HepG2 (cell line): Measurements from ENCODE around the gene ZNF740. TPM values are rescaled to one million over a fixed set of nuclear protein-coding genes. Genes with fewer than 3 reads are reported as not detected.

Experiments used
- ATAC-seq: fragments of 200-7000 bp; cut with Tn5 transposase; 3 replicates; pipeline ENCODE4 v1.9.1; 2020; ENCODE audit warnings: mild to moderate bottlenecking, moderate library complexity
- BruUV-seq: library from RNA; stranded (reverse); fragments of 400-500 nt; replicated peaks from 2 replicates; lab custom pipeline; 2021; lab: Mats Ljungman, UMichigan
- CTCF ChIA-PET: fragments of 300-600 bp; formaldehyde crosslinking; extraction: SDS; loops from one replicate; lab custom pipeline; 2021; ENCODE audit warnings: low total read pairs, inconsistent platforms, low intra/inter-chr PET ratio; lab: Yijun Ruan, JAX
- POLR2A ChIA-PET: fragments of 350-600 bp; sonication (Branson Sonifier 250); formaldehyde crosslinking; loops from one replicate; lab custom pipeline; 2020; ENCODE audit warnings: antibody characterized with exemption, inconsistent platforms; lab: Yijun Ruan, JAX
- DNase-seq: peaks from one replicate; pipeline ENCODE4 v3.0.0-alpha.2; 2015; ENCODE audit warnings: low spot score
- FAIRE-seq: peaks from 3 replicates; lab custom pipeline; 2011; peaks lifted over from hg19 to GRCh38; lab: Jason Lieb, UNC
- H2AFZ ChIP-seq: one replicate; pipeline ENCODE4 v1.6.1; 2011; ENCODE audit warnings: low read length, inconsistent platforms
- H3K27ac ChIP-seq: fragments of 300-600 bp; 3 replicates; pipeline ENCODE4 v1.8.0; 2011; ENCODE audit warnings: mixed run types, mild to moderate bottlenecking, mixed read lengths, low read length, inconsistent platforms; ENCODE audit not compliant: insufficient read depth; ENCODE audit errors: extremely low read length
- H3K27me3 ChIP-seq, 2 experiments: fragments of 200-600 bp in 1 of 2; 2 replicates in 1 of 2; 3 replicates in 1 of 2; pipeline versions ENCODE4 v1.6.0 to v1.8.0; 2011; ENCODE audit warnings: low read length in 2 of 2, mild to moderate bottlenecking in 2 of 2, moderate library complexity in 2 of 2, inconsistent platforms in 1 of 2; ENCODE audit not compliant: insufficient read depth in 2 of 2, control insufficient read depth in 1 of 2
- H3K36me3 ChIP-seq, 2 experiments: fragments of 200-600 bp in 1 of 2; replicated peaks in 1 of 2; 2 replicates in 1 of 2; 3 replicates in 1 of 2; pipeline versions ENCODE4 v1.5.1 to v1.8.0; 2011; ENCODE audit warnings: low read length in 2 of 2, inconsistent platforms in 1 of 2; ENCODE audit not compliant: insufficient read depth in 2 of 2, control insufficient read depth in 1 of 2
- H3K4me1 ChIP-seq: 2 replicates; pipeline ENCODE4 v1.5.1; 2012; ENCODE audit warnings: low read length, inconsistent platforms; ENCODE audit not compliant: insufficient read depth
- H3K4me2 ChIP-seq: 2 replicates; pipeline ENCODE4 v1.6.0; 2011; ENCODE audit warnings: low read depth, low read length, inconsistent platforms
- H3K4me3 ChIP-seq, 3 experiments: fragments of 200-600 bp in 1 of 3; sonication (generic), shearing (Covaris generic) in 1 of 3; replicated peaks in 1 of 3; 2 replicates each; pipeline ENCODE4 v1.5.1; 2011 to 2016; ENCODE audit warnings: low read length in 3 of 3, inconsistent platforms in 2 of 3, low read depth in 2 of 3, mild to moderate bottlenecking in 2 of 3, control low read depth in 1 of 3, mixed read lengths in 1 of 3; ENCODE audit not compliant: insufficient read depth in 1 of 3
- H3K79me2 ChIP-seq: one replicate; pipeline ENCODE4 v1.6.1; 2011; ENCODE audit warnings: low read length, inconsistent platforms; ENCODE audit not compliant: insufficient read depth
- H3K9ac ChIP-seq: 2 replicates; pipeline ENCODE4 v1.6.0; 2011; ENCODE audit warnings: mild to moderate bottlenecking, low read depth, low read length, inconsistent platforms; ENCODE audit not compliant: insufficient read depth
- H3K9me3 ChIP-seq: 2 replicates; pipeline ENCODE4 v1.5.1; 2012; ENCODE audit warnings: mild to moderate bottlenecking, low read length
- H4K20me1 ChIP-seq: 2 replicates; pipeline ENCODE4 v1.6.0; 2011; ENCODE audit warnings: inconsistent platforms, mild to moderate bottlenecking, low read length, moderate library complexity; ENCODE audit not compliant: insufficient read depth
- CBX2 ChIP-seq, 2 experiments: fragments of 200-600 bp in 1 of 2; sonication (generic); formaldehyde crosslinking in 1 of 2; IDR thresholded peaks; 2 replicates each; pipeline versions ENCODE4 v1.7.0 to v1.8.1; 2018 to 2022; ENCODE audit warnings: low read depth in 2 of 2, low read length in 1 of 2, mild to moderate bottlenecking in 1 of 2, missing genetic modification reagents in 1 of 2
- HMGA1 ChIP-seq: sonication (generic); formaldehyde crosslinking; conservative IDR thresholded peaks from 2 replicates; pipeline ENCODE4 v1.4.0; 2020; ENCODE audit warnings: missing genetic modification reagents
- HNRNPK ChIP-seq: fragments of 200-400 bp; formaldehyde crosslinking; IDR thresholded peaks from 2 replicates; pipeline ENCODE4 v1.6.1; 2018; ENCODE audit warnings: low read length, low read depth, moderate library complexity, mild to moderate bottlenecking; ENCODE audit not compliant: poor library complexity, severe bottlenecking
- KDM5A ChIP-seq: fragments of 200-600 bp; sonication (generic); IDR thresholded peaks from 2 replicates; pipeline ENCODE4 v1.7.0; 2018; ENCODE audit warnings: antibody characterized with exemption, mild to moderate bottlenecking, low read length, borderline replicate concordance
- MEF2D ChIP-seq: sonication (generic); formaldehyde crosslinking; IDR thresholded peaks from 2 replicates; pipeline ENCODE4 v1.5.1; 2020; ENCODE audit warnings: mild to moderate bottlenecking, missing genetic modification reagents
- ONECUT2 ChIP-seq: sonication (generic); formaldehyde crosslinking; IDR thresholded peaks from 2 replicates; pipeline ENCODE4 v1.4.0; 2020; ENCODE audit warnings: missing genetic modification reagents
- RFX5 ChIP-seq: IDR thresholded peaks from 2 replicates; pipeline ENCODE4 v1.6.1; 2011; ENCODE audit warnings: low read depth, low read length, improper control_type of control experiment
- SNAPC2 ChIP-seq: sonication (generic); formaldehyde crosslinking; IDR thresholded peaks from 2 replicates; pipeline ENCODE4 v1.8.1; 2022; ENCODE audit warnings: mild to moderate bottlenecking, missing genetic modification reagents
- SP4 ChIP-seq: sonication (generic); formaldehyde crosslinking; IDR thresholded peaks from 2 replicates; pipeline ENCODE4 v1.8.1; 2023; ENCODE audit warnings: mild to moderate bottlenecking, missing genetic modification reagents
- TEAD3 ChIP-seq: optimal IDR thresholded peaks from 2 replicates; pipeline ENCODE3; 2016; ENCODE audit warnings: borderline replicate concordance
- YEATS2 ChIP-seq: sonication (generic); formaldehyde crosslinking; IDR thresholded peaks from 2 replicates; pipeline ENCODE4 v1.4.0; 2020; ENCODE audit warnings: missing genetic modification reagents, borderline replicate concordance
- ZNF274 ChIP-seq: sonication (generic); formaldehyde crosslinking; IDR thresholded peaks from 2 replicates; pipeline ENCODE4 v1.5.1; 2020; ENCODE audit warnings: mild to moderate bottlenecking, missing genetic modification reagents
- ZNF343 ChIP-seq: sonication (generic); formaldehyde crosslinking; IDR thresholded peaks from 2 replicates; pipeline ENCODE4 v1.4.0; 2020; ENCODE audit warnings: mild to moderate bottlenecking, missing genetic modification reagents
- ZNF430 ChIP-seq: sonication (generic); formaldehyde crosslinking; IDR thresholded peaks from 2 replicates; pipeline ENCODE4 v1.9.0; 2021; ENCODE audit warnings: mild to moderate bottlenecking, missing genetic modification reagents
- ZNF446 ChIP-seq: sonication (generic); formaldehyde crosslinking; IDR thresholded peaks from 2 replicates; pipeline ENCODE4 v1.5.0; 2020; ENCODE audit warnings: mild to moderate bottlenecking, missing genetic modification reagents
- ZNF550 ChIP-seq: sonication (generic); formaldehyde crosslinking; IDR thresholded peaks from 2 replicates; pipeline ENCODE4 v1.4.0; 2020; ENCODE audit warnings: mild to moderate bottlenecking, missing genetic modification reagents, borderline replicate concordance
- ZSCAN22 ChIP-seq: sonication (generic); formaldehyde crosslinking; IDR thresholded peaks from 2 replicates; pipeline ENCODE4 v1.4.0; 2020; ENCODE audit warnings: mild to moderate bottlenecking, missing genetic modification reagents
- WGBS: methylation state at CpG from one replicate; pipeline ENCODE4 v1.1.6; 2017; ENCODE audit warnings: low lambda C conversion rate; 5-methylcytosine and 5-hydroxymethylcytosine counted together
- in situ Hi-C: cut with HindIII; loops from 2 replicates; pipeline ENCODE4 v1.10.0; 2017; ENCODE audit warnings: low pct_unique_long_range_greater_than_20kb; ENCODE audit not compliant: extremely low pct_ligation_motif_present
- intact Hi-C: fragments of 100-400 bp; cut with micrococcal nuclease; formaldehyde crosslinking; loops from one replicate; pipeline ENCODE4 v1.10.0; 2022; ENCODE audit not compliant: unreplicated experiment
- polyA plus RNA-seq, 8 experiments: library from polyadenylated mRNA; depleted of rRNA in 3 of 8; stranded (reverse) in 7 of 8; unstranded in 1 of 8; fragments of >200 nt; fragmentation: Illumina TruSeq in 4 of 8; extraction: Trizol in 4 of 8; gene quantifications; 2 replicates each; pipeline versions ENCODE4 v1.2.1 to v1.2.3, GENCODE V29; 2011 to 2016; ENCODE audit warnings: low read depth in 4 of 8, missing spikeins in 1 of 8, mixed read lengths in 1 of 8; ENCODE audit not compliant: insufficient read depth in 1 of 8
- total RNA-seq, 5 experiments: library from RNA; depleted of rRNA; stranded (reverse); fragments of >200 nt; fragmentation: Illumina TruSeq; extraction: Trizol; gene quantifications; 2 replicates each; pipeline ENCODE4 v1.2.3, GENCODE V29; 2016; ENCODE audit warnings: low read depth in 1 of 5

Gene ZNF740
- total and polyA plus RNA-seq, 2 of the 13 experiments (the other 11 are each of a cell fraction or from before 2014, with no cell fraction given) = 16.9 to 19.0 TPM

DNA sequence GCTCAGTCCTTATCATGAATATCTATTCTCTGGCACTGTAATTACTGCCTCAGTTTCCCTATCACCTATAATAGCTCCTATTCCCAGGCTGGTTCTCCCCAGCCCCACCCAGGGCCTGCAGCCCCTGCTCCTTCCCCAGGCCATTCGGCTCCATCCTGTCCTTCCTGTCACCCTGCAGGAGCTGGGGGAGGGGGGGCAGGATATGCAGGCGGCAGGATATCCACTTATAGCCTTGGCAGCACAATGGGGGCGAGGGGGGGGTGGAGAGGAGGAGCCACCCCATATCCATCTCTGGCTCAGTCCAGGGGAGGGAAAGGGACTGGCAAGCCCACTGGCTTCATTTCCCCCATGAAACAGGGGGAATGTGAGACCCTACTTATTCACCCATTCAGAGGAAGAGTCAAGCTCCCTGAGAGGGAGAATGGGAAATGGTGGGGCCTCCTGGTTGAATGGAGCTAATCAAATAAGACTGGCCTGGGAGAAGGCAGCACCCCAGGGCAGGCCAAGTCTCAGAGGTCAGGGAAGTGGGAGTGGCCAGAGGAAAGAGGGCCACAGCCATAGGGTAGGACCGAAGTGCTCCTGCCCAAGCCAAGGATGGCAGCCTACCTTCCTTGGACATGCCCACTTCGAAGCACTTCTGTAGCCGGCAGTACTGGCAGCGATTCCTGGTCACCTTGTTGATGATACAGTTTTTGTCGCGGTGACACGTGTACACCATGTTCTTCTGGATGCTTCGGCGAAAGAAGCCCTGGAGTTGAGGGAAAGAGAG, 34.3 kb downstream of the ZNF740 start:
- Histone ChIP-seq H3K9ac (no peak overlapping the region), H3K27ac (no peak overlapping the region), H3K4me1 (peaks cover 56% of the 10 kb centered on the region), H3K4me2 (no peak overlapping the region), H3K79me2 (no peaks in the 10 kb centered on the region), H4K20me1 (no peaks in the 10 kb centered on the region), H3K4me3 (no peak overlapping the region), H3K36me3 (no peaks in the 10 kb centered on the region; a peak in 1 of 5 replicates), H3K9me3 (no peaks in the 10 kb centered on the region), H2AFZ (no peak overlapping the region), H3K27me3 (peaks cover 0 to 8% of the 10 kb centered on the region in 2 experiments; a peak in 2 of 5 replicates)
- CTCF ChIA-PET = interaction anchor here (3.5 to 4.4 kb wide), 2 partner anchors 37 to 73 kb away, joined by 21 to 66 read pairs; a partner anchor contains a TSS
- in situ Hi-C loops = loop anchor here (5.0 kb wide), 2 partner anchors 52 to 72 kb away; partner anchors contain the start of gene ESPL1
- WGBS = 80% methylated on average over 11 of the region's 12 CpGs
- POLR2A ChIA-PET = interaction anchor here (2.0 kb wide), 1 partner anchor 81 kb away, joined by 8 read pairs; the partner anchor contains the start of gene PFDN5
- intact Hi-C loops = loop anchor here (5.0 kb wide), 1 partner anchor 37 kb away; a partner anchor contains a TSS
- no TSS peak for BruUV-seq
- no peak for DNase-seq
- no peak for FAIRE-seq
- ATAC-seq = no peak
- TF ChIP-seq ZSCAN22 (CRISPR knock-in tag) = no peak
- TF ChIP-seq ONECUT2 (CRISPR knock-in tag) = no peak
- TF ChIP-seq ZNF430 (CRISPR knock-in tag) = no peak
- no peak for TF ChIP-seq ZNF446 (CRISPR knock-in tag)
- no peak for TF ChIP-seq KDM5A
- TF ChIP-seq ZNF550 = no peak
- no peak for TF ChIP-seq RFX5
- TF ChIP-seq HMGA1 (CRISPR knock-in tag) = no peak
- no peak for TF ChIP-seq SNAPC2 (CRISPR knock-in tag)
- no peak for TF ChIP-seq SP4 (CRISPR knock-in tag)
- no peak for TF ChIP-seq ZNF343 (CRISPR knock-in tag)
- no peak for TF ChIP-seq HNRNPK
- TF ChIP-seq YEATS2 = no peak
- TF ChIP-seq CBX2 (IDR thresholded peaks at IDR 0.05; ENCODE audit: low read depth, low read length) = no peak
- no peak for TF ChIP-seq CBX2 (CRISPR knock-in tag; IDR thresholded peaks at IDR 0.05; ENCODE audit: low read depth)
- no peak for TF ChIP-seq MEF2D (CRISPR knock-in tag)
- TF ChIP-seq TEAD3 (CRISPR knock-in tag) = no peak
- no peak for TF ChIP-seq ZNF274 (CRISPR knock-in tag)
